Stimulated activated CD4-positive, alpha-beta T cell treated with anti-CD3 and anti-CD28 coated beads, Interleukin-15, amount 100 ng/mL, for 1 hour (primary cell): ENCODE results near the gene HOATZ.
A peak's percentile ranks its signal among the peaks of the same experiment; 100 is the strongest.

Experiments
- DNase-seq, 2 donors: peaks; one replicate each; pipeline ENCODE4 v3.0.0-alpha.2; 2020; ENCODE audit warnings: low read depth in 1 of 2, low spot score in 1 of 2

The HOATZ gene

DNA sequence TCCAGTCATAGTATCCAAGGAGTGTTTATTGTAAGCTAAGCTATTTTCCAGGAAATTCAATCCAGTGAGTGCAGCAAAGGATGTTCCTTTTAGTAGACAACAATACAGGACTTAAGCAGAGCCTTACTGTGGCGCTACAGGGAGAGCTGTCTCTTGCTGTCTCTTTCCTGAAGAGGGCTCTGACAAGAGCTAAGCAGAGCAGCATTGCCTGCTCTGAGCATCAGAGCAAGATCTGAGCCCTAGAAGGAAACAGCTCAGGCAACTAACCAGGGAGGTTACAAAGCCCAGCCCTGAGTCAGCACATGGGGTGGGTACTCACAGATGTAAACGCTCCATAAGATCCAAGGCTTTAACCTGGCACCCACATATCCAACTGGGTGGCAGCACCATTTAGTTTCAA lies 33.9 kb downstream of the HOATZ start:
- DNase-seq = no peak

DNA sequence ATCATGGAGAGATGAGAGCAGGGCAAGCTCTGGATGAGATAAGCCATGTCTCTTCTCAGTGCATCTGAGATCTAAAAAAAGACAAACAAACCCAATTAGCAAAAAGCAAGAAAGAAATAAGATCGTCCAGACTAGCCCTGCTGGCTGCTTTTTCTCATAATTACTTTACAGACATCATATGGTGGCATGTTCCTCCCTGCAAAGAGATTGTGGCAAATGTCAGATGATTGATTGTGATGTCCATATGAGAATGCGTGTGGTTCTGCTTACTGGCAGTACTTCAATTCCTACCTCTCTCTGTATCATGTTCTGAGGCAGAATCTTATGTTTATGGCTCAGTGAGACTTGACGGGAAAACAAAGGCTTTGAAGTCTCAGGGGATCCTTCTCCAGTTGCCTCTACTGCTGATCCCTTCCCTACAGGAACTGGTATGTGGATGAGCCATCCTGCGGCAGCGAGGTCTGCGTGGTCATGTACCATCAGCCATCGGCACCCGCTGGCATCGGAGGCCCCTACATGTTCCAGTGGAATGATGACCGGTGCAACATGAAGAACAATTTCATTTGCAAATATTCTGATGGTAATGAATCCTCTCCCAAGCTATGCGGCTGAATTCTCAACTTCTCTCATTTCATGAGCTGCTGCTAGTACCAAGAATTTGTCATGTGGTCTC lies 34.8 kb downstream of the HOATZ start:
- DNase-seq = no peak

DNA sequence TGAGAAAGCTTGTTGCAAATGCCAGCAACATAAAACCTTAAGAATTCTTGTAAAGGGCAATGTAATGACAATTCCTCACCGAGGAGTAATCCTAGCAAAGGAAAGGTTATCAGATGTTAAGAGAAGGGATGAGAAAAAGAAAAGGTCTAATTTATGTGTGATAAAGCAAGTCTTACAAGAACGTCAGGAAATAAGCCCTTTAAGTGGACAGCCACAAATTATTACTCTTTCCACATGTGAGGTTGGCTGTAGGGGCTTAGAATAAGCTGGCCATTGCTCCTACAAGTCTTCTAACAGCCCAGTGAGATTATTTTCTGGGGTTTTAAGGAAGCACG lies 35.3 kb downstream of the HOATZ start:
- DNase-seq = no peak

DNA sequence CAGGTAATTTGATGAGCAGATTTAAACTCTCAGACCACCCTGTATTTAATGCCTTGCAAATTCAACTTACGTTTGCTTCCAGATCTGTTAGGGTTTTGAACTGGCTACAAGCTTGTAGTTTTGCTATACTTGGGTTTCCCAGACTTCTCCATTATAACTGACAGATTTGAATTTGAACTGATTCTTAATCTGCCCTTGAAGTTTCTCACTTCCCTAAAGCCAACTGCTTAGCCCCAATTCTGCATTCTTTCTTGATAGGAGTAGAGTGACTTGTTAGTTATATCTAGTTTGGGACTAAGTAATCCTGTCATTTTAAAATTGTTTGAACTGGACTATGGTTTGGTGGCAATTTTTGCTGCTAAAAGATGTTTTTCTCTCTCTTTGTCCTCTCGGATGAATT lies 35.7 kb downstream of the HOATZ start:
- no peak for DNase-seq

DNA sequence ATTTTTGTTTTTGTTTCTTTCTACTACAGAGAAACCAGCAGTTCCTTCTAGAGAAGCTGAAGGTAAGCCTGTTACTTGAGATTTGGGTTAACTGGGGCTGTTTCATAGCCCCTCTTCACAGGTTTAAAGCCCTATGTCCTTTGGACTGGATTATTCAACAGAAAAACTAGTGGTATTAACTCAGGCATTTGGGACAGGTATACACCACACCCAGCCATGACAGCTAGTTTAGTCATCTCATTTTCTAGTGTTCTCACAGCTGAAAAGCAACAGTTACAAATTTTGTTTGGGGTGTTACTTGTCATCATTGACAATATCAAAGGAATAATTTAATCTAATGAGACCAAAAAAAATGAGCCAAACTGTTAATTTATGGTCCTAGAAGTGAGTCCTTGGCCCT lies 40.0 kb downstream of the HOATZ start:
- no peak for DNase-seq

DNA sequence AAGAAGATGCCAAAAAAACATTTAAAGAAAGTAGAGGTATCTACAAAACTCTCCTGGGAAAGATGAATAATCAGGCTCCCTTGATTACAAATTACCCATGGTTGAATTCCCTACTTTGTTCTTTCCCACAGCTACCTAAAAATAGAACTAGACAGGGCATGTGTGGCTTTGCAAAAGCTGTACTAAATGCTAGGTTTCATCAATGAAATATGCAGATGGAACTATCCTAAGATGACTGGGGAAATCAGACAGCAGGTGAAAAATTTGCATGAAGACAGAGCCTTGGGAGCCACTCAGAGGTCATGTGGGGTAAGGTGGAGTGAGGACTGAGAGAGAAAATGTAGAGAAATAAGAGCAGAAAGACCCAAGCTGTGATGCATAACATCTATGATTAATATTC lies 40.7 kb downstream of the HOATZ start:
- no peak for DNase-seq

DNA sequence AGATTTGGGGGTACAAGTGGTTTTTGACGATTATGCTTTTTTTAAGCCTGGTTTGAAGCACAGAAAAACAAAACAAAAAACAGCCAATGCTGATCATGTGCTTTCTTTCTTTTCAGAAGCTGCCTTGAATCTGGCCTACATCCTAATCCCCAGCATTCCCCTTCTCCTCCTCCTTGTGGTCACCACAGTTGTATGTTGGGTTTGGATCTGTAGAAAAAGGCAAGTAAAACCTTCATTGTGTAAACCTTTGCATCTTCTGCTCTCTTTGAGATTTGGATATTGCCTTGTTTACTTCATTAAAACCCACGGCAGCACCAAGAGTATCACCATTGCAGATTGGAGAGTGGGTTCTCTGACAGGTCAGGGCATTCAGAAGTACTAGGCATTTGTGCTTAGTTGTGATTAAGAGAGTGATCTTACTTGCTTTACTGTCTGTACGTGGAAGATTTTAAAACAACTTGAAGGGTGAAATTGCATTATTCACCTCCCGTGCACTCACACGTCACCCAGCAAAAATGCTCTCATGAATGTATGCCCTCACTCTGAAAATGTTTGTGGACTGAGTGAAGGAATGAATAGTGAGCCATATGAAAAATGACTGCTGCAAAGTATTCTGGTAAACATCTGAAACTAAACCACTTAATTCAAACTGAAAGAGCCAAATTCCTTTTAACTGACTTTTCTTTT lies 43.0 kb downstream of the HOATZ start:
- no peak for DNase-seq

DNA sequence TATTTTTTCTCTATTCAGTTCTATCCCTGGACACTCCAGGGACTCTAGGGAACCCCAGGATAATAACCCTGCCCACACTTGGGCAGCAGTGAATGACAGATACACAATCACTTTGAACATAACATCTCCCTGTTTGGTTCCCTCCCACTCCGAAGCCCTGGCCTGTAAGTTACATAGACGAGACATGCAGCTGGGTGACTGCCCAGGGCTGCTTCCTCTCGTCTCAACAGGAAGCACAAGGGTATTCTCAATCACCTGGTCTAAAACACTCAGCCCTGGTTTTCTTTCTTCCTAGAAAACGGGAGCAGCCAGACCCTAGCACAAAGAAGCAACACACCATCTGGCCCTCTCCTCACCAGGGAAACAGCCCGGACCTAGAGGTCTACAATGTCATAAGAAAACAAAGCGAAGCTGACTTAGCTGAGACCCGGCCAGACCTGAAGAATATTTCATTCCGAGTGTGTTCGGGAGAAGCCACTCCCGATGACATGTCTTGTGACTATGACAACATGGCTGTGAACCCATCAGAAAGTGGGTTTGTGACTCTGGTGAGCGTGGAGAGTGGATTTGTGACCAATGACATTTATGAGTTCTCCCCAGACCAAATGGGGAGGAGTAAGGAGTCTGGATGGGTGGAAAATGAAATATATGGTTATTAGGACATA lies 45.4 kb downstream of the HOATZ start:
- no peak for DNase-seq

DNA sequence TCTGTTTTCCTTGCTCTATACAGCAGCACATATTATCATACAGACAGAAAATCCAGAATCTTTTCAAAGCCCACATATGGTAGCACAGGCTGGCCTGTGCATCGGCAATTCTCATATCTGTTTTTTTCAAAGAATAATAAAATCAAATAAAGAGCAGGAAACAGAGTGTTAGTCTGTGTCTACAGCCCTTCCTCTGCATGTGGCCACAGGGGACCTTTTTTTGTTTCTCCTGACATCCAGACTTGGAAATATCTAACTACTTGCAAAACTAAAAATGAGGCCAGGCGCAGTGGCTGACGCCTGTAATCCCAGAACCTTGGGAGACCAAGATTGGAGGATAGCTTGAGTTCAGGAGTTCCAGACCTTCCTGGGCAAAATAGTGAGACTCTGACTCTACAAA lies 46.2 kb downstream of the HOATZ start:
- no peak for DNase-seq

DNA sequence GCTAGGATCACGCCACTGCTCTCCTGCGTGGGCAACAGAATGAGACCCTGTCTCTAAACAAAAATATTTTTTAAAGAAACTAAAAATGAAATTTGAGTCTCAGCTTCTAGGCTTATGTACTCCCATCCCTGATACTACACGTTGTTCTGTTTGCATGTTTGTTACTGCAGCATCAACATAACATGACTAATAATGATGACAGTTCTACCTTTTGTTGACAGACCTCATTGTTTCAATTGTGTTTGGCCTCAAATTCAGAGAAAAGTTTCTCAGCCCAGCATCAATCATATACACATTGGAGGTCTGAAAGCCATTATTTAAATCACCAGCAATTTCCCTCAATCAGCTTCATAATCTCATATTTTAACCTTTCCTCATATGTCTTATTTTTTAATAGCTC lies 46.7 kb downstream of the HOATZ start:
- DNase-seq = no peak

DNA sequence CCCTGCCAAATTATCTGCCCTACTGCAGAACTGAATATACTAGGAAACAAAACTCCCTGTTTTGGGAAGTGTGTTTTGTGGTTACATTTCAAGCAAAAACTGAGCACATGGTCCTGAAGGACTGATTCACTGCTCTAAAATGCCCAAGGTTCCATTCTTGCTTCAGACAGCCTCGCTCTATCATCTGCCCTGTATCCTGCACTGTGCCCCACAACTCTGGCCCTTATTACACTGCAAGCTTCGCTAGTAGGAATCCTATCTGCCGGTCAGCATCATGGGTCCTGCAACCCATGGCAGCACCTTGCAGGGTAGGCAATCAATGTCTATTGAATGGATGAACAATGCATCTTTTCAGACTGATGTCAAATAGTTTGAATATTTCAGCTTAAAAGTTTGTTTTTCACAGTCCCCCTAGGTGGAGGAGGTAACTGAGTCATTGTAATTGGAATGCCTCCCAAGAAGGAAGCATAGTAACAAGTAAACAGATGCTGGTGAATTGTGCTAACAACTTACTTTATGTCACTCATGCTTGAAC lies 47.3 kb downstream of the HOATZ start:
- DNase-seq = no peak

DNA sequence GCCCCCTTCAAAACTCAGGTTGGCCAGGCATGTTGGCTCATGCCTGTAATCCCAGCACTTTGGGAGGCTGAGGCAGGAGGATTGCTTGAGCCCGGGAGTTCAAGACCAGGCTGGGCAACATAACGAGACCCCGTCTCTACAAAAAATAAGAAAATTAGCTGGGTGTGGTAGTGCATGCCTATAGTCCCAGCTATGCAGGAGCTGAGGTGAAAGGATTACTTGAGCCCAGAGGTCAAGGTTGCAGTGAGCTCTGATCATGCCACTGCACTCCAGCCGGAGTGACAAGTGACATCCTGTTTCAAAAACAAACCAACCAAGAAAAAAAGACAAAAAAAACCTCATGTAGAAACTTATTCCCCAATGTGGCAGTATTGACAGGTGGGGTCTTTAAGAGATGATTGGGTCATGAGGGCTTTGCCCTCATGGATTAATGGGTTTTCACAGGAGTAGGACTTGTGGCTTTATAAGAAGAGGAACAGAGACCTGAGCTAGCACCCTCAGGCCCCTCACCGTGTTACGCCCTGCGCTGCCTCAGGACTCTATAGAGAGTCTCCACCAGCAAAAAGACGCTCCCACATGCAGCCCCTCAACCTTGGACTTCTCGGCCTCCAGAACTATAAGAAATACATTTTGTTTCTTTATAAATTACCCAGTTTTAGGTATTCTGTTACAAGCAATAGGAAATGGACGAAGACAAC lies 48.3 kb downstream of the HOATZ start:
- no peak for DNase-seq

DNA sequence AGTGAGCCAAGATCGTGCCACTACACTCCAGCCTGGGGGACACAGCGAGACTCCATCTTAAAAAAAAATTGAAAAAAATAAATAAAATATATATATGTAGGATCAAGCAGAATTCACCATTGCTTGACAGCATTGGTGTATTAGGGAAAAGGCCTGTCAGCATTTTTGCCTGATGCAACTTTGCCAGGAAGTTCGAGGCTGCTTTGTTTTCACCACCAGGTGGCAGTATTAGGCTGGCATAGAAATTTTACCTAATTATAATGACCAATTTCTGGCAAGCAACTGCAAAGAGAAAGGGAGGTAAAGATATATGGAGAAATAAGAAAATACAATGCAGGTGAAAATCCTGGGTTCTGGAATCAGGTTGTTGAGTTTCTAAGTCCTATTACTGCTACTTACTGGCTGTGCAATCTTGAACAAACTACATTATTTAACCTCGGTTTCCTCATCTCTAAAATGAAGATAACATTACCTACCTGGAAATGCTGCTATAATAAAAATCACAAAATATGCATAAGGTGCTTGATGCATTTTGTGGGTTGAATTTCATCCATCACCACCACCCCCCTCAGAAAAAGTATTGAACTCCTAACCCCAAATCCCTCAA lies 50.6 kb downstream of the HOATZ start:
- DNase-seq = peak in 1 of 2 donors; percentile 35

DNA sequence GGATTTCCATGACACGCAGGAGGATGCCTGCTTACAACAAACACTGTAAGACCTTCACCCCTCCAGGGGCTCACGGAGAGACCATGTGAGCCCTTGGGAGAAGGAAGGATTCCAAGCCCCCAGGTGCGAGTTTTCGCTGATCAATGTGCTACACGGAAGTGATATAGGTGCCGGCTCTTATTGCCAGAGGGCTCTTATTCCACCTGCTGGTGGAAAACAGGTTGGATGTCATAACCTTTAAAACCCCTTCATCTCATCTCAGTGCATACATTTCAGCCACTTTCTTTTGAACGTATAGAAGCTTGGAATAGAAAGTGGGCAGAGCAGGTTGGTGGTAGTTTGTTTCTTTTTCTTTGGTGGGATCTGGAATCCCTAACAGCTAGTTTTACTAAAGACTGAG lies 51.7 kb downstream of the HOATZ start:
- no peak for DNase-seq

DNA sequence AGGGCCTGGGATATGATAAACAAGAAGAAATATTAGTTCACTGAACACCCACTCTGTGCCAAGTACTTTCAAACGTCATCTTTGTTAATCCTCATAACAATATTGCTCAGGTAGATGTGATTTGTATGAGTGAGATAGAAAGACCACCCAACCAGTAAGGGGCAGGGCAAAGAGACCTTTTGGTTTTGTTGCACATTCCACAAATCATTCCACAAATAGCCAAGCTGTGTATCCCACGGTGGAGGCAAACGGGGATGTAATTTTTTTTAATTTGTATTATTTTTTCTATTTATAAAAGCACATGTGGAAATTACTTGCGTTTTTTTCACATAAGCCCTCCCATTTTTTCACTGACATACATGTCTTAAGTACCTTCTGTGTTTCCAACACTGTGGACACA lies 54.9 kb downstream of the HOATZ start:
- DNase-seq = no peak

DNA sequence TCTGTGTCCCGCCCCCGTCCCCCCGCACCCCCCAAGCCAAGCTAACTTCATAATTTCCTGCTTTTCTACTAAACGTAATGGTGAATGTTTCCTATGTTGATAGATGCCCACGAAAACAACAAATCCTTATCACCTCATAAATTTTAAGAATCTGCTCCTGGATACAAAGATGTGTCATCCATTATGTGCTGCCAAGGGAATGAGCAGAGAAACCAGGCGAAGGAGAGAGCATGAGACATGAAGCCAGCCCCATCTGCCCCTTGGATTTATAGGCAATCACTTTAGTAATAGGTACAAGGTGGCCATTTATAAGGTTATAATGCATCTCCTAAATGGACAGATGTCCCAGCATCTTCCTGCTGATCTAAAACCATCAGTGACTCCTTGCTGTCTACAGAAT lies 56.2 kb downstream of the HOATZ start:
- no peak for DNase-seq

DNA sequence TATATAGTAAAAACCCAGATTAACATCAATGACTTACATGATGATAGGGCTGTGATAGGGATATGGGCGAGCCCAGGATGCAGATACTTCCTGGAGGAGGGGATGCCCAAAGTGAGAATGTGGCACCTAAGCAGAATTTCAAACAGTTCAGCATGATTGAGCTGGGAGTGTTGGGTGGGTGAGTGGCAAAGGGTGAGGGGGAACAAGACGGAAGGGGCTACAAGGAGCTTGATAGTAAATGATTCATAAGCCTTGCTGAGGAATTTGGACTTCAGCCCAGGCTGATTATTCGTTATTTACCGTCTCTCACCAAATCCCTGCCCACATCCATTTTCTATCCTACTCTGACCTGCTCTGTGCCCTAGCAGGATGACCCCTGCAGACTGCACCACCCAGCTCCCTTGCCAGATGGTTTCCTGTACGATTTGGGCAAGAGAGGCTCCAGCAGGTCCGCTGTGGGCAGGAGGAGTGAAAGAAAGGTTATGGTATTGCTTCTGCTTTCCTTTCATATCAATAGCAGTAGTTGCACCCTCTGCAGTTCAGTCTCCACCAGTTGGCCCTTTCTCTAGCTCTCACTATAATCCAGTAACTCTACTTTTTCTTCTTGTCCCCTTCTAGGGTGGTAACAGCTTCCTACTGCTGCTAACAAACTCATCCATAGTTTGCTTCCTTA lies 57.4 kb downstream of the HOATZ start:
- no peak for DNase-seq

DNA sequence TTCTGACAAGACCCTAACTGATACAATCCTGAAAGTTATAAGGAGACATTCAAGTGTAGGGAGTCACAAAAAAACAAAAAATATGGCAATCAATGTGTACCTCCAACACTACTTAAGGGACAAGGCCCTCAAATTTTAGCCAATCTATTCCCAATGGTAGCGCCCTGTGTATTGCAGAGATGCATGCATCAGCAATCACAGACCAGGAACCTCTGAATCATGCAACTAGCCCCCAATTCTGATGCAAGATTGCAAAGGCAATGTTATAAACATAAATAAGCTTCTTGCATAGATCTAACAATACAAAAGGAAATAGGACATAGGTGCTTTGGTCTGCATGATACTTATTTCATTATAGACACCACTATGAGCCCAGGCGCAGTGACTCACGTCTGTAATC lies 58.0 kb downstream of the HOATZ start:
- no peak for DNase-seq

DNA sequence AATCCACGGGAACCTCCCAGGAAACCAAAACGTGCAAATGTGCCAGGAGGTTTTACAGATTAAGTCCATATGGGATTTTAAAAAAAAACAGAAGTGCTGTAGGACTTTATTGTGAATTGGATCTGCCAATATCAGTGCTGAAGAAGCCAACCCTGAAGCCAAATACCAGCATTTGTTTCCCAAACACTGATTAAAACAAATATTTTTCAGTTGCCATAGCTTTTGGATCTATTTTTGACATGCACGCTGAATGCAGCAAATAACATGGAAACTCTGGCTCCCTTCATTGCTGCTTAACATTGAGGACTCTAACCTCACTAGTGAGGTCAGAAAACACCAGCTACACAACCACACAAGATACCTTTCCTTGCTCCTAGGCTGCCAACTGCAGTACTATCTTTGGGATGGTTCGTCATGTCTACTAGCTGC lies 59.3 kb downstream of the HOATZ start:
- no peak for DNase-seq

DNA sequence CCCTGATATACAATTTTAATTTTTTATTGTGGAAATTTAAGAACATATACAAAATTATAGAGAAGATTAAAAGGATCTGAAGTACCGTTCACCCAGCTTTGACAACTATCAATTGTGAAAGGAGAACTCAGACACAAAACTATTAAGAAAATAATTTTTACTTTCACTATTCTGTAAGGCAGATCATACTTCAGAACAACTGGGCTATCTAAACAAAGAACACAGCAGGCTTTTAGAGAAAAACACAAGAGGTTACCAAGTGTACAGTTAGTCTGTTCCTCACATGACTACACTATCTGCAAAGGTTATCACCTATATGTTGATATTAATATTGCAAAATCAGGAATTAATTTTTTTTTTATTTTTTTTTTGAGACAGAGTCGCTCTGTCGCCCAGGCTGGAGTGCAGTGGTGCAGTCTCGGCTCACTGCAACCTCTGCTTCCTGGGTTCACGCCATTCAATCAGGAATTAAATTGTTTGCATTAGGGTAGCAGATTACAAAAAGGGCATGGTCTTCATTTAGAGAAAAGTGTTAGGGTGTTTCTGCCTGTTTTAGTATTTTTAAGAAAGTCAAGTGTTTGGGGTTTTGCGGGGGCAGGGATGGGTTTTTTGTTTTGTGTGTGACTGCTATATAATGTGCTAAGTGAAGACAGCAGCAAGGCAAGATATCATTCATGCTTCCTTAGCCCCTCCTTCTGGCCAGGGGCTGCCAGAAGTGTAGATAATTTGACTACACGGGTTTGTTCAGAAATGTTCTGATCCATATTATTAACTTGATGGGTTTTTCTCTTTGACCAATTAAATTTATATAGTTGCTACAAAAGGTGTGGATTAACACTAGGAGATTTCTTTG lies 60.0 kb downstream of the HOATZ start:
- DNase-seq = no peak
